Hematopoietic multipotent progenitor cell treated with erythropoietin and hydrocortisone succinate and interleukin-3 and kit ligand, for 6 days (in vitro differentiated cells): ENCODE data around the gene OLFML1.
"Not testable (repeated sequence)": the region's sequence is repeated elsewhere in the genome, so short reads cannot be mapped to it uniquely, and the experiment has no call there.

Source experiments
- DNase-seq: peaks from one replicate; pipeline ENCODE4 v3.0.0-alpha.2; 2015

The OLFML1 gene

DNA sequence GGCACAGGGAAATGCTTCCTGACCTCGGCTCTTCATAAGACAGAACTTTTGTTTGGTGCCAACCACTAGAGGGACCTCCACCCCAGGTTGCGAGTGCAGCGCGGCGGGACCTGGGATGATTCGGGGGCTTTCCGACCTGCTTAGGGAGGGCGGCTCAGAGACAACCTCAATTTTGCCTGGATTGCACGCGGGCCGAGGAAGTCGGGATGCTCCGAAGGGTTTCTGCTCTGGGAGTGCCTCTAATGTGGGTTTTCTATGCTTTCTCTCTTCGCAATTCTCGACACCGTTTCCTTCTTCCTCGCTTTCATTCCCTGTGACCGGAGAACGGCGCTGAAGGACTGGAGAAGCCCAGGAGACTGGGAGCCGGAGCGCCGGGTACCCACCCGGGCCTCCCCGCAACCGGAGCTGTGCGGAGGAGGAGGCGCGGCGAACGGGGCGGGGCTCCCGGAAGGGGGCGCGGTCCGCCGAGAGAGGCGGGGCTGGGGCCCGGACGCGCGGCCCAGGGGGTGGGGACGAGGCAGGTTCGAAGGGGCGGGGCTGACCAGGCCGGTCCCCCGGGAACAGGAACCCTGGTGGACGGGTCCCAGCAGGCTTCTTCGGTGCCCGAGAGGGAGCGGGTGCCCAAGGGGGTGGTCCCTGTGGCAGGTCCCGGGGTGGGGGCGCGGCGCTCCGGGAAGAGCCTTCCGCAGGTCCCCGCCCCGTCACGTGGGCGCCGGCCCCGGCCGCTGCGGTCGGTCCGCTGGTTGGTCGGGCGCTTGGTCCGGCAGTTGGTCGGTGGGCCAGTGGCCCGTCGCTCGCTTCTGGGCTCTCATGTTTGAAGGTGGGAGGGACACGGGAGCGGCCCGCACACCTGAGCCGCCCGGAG is 28.2 kb downstream of the OLFML1 start, which contains the start of gene PPFIBP2:
TSS of gene PPFIBP2 (plus strand) at position 766 of the 865 bp plus-strand sequence. CDS start 35,477 bp downstream, outside the sequence.
- DNase-seq: peak; percentile 79

DNA sequence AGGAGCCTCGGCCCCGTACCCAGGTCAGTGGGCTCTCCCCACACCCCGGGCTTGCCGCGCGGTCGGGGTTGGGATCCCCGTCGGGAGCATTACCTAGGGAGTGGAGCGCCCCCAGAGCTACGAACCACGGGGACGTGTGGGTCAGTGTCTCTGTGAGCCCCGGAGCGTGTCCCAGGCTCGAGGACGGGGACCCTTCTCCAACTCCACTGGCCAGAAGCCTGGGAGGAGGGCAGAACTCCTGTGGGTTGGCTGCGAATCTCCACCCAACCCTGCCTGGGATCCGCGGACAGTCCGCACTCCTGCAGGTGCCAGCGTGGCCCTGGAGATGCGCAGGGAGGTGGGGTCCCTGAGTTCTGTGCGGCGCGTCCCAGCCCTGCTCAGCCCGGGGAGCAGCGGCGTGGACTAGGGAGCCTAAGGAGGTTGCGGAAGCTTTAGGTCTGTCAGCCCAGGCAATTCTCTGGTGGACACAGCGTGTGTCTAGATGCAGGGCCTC is 28.8 kb downstream of the OLFML1 start:
- DNase-seq: peak; percentile 15

DNA sequence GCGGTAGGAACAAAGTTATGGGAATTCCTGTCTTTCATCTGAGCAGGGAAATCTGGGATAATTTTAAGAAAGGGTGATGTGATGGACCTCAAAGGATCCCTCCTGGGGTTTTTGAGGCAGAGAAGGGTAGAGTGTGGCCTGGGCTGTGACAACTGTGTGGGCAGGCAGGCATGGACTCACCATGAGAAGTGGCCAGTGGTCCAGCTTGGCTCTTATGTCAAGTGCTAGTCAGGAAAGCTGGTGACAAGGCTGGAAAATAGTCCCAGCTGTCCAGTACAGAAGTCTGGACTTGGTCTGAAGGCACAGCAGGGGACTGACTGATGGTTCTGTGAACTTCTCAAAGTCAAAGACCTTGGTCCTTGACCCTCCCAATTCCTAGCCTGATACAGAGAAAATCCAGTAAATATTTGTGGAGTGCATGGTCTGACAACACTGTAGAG is 30.2 kb downstream of the OLFML1 start:
- DNase-seq: no peak

DNA sequence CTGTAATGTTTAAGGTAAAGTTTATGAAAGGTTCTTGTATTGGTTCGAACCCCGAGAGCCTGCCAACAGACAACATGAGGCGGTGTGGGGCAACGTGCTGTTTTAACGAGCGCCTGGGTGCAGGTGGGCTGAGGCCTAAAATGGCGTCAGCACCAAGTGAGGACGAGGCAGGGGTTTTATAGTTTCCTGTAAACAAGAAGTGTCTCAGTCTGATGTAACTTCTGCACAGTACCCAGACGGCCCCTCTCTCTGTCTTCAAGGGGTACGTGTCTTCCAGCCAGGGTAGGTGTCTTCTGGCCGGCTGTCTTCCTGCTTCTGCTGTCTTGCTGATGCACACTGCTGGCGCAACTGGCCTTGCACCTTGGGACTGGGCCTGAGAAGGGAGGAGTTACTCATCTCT is 31.2 kb downstream of the OLFML1 start:
- no peak for DNase-seq

DNA sequence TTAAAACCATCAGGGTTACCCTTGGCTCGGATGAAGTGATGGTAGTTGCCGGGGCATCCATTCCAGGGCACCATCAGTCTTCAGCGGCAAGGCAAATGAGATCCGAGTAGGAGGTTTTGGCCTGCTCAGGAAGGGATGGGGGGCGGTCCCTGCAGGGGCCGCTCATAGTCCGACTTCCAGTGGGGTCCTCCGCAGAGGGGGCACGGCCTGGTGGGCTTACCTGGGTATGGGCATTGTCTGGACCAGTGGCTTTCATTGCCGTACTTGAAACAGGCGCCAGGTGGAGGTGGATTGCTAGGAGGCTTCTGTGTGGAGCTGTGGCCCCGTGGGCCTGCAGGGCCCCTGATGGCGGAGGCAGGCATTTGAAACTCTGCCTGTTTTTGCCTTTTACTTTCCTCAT is 32.4 kb downstream of the OLFML1 start:
- DNase-seq: not testable (repeated sequence)

DNA sequence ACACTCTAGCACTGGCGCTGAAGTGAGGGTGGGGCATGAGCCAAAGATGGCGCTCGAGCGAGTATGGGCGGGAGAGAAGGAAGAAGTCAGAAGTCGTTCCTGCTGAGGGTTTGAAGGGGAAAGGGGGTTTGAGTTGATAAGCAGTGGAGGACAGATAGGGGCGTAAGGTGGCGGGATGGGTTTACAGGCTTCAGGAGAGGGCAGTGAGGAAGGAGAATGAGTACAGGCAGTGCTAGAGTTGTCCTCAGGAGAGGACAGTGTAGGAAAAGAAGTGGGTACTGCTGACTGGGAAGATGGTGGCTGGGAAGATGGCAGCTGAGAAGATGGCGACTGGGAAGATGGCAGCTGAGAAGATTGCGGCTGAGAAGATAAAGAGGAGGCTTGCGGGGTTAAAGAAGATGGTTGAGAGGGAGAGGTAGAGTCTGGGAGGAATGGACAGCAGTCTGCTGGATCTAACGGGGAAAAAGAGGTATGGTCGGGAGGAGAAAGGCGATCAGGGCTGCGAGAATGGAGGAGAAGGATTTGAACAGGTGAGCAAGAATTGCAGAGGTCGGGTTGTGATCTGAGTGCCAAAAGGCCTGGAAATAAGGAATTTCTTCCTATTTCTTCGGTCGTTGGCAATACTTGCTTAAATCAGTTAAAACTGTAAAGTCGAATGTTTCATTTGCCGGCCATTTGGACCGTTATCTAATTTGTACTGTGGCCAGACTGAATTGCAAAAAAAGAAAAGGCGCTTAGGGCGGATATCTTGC is 33.7 kb downstream of the OLFML1 start:
- DNase-seq: no peak

DNA sequence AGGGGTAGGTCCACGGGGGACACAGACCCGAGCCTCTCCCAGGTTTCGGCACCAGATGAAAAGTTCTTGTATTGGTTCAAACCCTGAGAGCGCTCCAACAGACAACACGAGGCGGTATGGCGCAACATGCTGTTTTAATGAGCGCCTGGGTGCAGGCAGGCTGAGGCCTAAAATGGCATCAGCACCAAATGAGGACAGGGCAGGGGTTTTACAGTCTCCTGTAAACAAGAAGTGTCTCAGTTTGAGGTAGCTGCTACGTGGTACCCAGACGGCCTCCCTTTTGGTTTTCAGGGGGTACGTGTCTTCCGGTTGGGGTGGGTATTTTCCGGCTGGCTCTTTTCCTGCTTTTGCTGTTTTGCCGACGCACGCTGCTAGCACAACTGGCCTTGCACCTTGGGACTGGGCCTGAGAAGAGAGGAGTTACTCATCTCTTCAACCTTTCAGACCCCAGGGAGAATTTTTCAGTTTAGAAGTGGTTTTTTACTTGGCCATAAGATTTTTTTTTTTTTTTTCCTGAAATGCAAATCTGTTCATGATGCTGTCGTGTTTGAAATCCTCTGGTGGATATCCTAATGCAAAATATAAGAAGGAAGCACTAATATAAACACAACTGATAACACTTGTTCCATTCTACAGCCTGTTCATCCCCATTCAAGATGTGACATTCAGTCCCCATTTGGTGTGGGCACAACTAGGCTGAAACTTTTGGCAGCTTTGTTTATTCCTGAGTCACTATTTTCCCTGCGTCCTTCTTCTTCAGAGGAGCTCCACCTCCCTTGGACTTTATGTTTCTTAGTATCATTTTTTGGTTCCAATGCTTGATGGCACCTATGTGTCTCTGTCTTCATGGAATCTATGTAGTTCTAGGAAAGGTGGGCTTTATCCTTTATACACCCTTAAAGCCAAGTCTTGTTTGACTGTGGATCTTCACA is 35.0 kb downstream of the OLFML1 start:
- DNase-seq: no peak

DNA sequence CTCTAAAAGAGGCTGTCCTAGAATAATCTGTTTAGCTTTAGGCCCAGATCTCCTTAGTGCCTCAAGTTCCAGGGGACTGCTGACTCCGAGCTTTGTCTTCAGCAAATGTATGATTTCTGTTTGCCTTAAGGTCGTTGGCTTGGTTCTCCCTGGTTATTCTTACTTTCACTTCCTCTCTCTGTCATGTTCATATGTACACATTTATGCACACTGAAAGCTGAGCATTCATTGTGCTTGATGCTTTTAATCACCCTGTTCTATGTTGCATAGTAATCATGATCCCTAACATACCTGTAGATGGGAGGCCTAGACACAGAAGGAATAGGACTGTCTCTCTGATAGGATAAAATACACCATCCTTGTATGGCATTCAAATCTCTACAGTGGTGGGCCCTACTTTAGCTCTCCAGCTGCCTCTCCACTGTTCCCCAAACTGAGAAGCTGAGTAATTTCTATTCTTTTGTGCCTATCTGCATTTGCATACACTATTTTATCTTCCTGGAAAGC is 35.7 kb downstream of the OLFML1 start:
- no peak for DNase-seq

DNA sequence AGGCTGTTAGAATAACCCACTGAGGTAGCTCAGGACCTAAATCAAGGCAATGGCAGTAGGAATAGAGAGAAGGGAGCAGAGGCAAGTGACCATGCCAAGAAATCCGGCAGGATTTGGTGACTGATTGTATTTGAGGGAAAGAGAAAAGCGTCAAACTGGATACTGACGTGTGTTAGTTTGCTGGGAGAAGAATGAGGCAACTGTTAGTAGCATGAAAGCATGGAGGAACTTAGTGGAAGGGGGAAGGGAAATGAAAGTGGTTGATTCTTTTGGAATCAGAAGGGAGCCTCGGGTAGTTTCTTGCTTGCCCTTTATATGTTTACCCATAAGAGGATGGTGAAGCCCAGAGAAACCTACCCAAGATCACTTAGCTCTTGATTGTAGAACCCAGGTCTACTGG is 36.8 kb downstream of the OLFML1 start:
- no peak for DNase-seq

DNA sequence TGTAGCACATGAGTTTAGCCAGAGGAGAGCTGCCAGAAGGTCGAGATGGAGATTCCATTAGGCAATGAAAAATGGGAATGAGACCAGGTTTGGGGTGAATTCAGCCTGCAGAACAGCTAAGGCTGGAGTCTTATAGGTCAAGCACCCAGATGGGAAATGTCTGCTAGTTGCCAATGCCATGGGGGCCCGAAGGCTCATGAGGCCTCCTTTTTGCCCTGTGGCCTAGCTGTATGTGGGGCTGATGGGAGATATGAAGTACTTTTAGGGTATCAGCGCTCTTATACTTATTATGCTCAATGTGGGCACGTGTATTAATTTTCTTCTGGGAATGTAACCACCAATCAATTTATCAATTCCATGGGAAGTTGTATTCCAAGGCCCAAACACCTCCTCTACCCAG is 37.2 kb downstream of the OLFML1 start:
- no peak for DNase-seq

DNA sequence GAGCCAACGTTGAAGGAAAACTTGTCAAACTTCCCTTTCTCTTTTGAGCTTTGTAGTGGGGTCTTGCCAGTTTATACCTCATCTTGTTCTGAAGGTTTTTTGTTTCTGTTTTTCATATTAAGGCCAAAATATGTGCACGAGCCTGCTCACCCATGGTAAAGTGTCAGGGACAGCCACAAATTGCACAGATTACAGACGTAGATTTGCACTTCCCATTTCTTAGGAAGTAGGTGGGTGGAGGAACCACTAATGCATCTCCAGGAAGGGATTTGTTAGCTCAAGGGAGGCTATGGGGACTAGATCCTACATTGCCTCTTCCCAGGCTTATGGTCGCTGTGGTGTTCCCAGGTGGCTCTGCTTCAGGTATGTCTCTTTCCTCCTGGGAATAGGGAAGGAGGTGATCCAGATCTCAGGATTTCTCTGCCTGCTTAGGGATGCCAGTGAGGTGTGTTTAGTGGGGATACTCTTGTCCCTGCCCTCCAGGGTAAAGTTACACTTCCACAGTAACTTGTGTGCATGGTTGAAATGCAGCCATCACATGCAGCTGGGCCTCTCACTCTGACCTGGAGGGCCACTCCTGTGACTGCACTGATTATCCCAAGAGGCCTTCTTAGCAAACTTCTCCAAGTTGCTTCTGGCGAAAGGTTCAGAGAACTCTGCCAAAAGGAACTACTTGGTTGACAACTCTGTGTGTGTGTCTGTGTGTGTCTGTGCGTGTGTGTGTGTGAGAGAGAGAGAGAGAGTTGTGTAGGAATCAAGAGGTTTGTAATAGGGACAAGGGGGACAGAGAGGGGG is 38.3 kb downstream of the OLFML1 start:
- DNase-seq: no peak

DNA sequence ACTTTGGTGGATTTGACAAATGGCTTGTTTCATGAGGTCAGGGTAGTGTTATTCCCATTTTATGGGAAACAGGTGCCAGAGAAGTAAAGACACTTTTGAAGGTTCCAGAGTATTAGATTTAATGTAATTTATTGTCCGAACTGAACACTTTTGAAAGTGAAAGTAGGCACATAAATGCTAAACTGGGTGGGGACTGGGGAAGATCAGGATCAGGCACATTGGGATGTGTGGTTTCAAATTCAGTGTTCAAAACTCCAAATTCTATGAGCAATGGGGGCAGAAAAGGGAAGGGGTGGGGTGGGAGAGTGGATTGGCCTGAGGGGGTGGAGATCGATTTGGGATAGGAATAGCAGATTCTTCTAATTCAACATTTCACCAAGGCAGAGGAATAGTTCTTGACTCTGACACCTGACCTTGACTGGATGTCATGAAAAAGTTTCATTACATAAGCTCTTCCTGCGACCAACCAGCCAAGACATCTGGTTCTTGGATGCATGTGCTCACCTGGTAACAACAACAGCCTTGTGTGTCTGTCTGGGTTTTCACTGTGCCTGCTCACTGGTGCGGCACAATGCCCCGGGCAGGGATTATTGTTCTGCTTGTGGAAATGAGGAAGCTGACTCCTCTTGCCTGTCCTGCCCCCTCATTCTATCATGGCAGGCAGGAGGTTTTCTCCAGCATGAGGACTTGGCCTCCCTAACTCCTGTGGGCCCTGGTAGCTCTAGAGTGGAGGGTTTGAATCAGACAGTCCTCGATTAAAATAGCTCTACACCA is 39.3 kb downstream of the OLFML1 start:
- no peak for DNase-seq

DNA sequence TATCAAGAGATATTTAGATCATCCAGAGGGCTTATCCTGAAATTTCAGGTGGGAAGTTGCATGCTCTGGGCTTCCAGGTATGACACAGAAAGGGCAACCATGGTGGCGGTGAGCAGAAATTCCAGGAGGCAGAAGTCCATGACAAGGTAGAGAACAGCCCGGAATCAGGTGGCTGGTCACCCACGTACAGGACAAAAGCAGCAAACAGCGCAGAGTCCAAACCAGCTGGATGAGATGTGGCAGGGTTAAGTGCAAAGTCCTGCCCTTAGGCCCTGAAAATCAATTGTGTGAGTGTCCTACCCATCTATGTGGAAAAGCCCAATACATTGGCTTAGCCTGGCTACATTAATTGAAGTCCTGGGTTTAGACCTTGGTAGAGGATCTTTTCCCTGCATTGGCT is 40.1 kb downstream of the OLFML1 start:
- DNase-seq: no peak

DNA sequence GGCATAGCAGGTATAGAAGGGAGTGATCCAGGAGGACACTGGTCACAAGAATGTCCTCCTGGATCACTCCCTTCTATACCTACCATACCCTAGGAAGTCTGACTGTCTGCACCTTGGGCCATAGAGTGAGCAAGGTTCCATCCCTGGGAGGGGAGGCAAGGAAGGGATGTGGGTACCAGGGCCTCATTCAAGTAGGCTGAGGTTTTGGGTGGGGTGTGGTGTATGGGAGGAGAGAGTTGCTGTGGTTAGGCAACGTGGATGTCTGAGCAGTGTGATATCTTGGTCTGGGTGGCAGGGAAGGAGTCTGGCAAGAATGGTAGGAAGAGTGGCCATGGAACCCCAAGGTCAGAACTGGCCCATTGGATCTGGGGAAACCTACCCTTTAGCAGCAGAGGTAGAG is 41.7 kb downstream of the OLFML1 start:
- peak; percentile 14 for DNase-seq

DNA sequence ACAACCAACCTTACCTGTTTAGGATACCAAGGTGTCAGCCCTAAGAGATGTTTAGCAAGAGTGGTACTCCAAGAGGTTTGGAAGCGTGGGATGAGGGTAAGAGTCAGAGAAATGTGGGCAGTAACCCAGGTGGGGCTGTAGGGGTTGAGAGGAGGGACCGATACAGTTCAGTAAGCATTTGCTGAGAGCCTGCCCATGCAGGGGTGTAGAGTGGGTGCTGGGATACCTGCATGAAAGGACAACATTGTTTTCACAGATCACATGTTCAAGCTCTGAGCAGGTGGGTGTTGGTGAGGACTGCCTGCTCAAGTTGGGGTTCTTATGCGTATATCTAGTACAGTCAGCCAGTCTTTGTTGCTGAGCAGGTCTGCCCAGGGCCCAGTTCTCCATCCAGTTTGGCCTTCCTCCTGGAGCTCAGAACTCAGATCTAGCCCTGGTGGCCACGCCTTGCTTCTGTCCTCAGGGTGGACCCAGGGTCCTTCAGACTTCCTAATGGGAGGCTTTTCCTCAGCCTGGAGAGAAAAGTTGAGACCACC is 43.3 kb downstream of the OLFML1 start:
- no peak for DNase-seq

DNA sequence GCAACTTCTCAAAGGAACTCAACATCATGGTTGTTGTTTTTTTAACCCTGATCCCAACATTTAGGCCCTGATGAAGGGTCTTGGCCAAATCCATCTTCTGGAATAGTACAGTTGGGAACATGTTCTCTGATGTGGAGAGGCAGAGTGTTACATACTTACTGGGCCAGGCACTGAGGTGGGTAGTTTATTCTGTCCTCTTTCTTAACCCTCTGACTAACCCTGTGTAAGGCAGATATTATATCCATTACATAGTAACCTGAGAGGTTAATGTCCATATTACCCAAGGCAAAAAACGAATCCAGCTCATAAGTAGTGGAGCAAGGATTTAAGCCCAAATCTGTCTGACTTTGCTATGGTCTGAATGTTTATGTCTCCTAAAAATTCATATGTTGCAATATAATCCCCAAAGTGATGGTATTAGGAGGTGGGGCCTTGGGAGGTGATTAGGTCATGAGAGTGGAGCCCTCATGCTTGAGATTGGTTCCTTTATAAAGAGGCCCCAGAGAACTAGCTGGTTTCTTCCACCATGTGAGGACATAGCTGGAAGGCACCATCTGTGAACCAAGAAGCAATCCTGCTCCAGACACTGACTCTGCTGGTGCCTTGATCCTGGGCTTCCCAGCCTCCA is 44.8 kb downstream of the OLFML1 start:
- DNase-seq: no peak

DNA sequence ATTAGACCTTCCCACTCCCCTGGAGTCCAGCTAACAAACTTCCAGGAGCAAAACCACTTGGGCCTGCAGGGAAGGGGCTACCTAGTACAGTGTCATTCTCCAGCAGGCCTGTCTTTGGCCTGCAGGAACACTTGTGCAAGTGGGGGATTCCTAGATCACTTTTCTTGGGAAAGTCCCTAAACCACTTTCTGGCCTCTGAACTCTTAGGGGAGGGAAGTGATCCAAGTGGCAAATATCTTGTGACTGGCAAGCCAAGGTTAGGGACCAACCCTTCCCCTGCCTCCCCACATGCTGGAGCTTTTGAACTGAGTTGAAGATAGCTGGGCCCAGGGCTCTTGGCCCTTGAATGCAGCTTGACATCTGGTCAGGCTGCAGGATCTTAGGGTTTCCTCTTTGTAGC is 45.7 kb downstream of the OLFML1 start:
- no peak for DNase-seq

DNA sequence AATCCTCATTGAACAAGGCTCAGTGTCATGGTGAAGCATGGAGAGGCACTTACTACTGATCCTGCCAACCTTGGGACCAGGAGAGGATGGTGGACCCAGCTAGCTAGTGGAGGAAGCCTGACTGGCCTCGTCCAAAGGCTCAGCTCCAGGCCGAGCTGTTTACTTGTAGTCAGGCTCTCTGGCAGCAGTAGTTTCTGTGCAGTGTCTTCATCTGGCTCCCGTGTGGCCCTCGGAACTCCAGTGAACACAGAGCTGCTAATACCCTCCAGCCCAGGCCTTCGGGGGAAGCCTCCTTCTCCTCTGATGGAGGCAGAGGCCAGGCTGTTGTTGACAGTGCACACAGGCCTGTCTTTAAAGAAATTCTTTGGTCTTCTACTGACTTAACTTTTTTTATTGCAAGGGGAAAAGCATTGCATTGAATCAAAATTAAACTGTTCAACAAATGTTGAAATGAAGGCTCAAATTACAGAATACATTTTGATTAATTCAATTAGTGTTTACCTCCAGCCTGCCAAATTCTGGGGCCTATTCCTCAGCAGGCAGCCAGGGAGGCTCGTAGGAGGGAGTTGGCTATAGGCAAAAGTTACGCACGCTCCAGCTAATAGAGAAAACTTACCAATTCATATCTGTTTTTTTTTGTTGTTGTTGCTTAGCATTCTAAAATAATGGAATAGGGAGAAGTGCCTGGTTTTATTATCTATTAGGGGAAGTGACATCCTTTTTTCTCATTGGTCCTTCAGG is 47.3 kb downstream of the OLFML1 start:
- DNase-seq: no peak
